ENCODE data around the gene ASCC1.

- TF ChIP-seq CTCF (IDR thresholded peaks at IDR 0.05; ENCODE audit: low read length) (no peak), EZH2 (optimal IDR thresholded peaks at IDR 0.05; ENCODE audit: low read depth, low read length) (no peak), EZH2phosphoT487 (IDR thresholded peaks at IDR 0.05; ENCODE audit: low read length) (no peak)
Observed at GRCh38 chr10:72250666-72251065, 34.6 kb upstream of the ASCC1 start.
